IPS-18c (cell line): Measurements from ENCODE around the gene DNAJC13.

Experiments
- H3K4me3 ChIP-seq: 2 replicates; pipeline ENCODE4 v1.7.0; 2013; ENCODE audit warnings: low read depth, mild to moderate bottlenecking, low read length, moderate library complexity; ENCODE audit not compliant: insufficient read depth
- H3K9me3 ChIP-seq: one replicate; pipeline ENCODE4 v1.6.1; 2013; ENCODE audit warnings: mild to moderate bottlenecking, low read length, moderate library complexity; ENCODE audit not compliant: control insufficient read depth, insufficient read depth

The DNAJC13 gene

GRCh38 chr3:132509096-132509495 is 91.8 kb downstream of the DNAJC13 start:
- Histone ChIP-seq H3K4me3 (no peak overlapping the region), H3K9me3 (no peaks in the 10 kb centered on the region)

DNA sequence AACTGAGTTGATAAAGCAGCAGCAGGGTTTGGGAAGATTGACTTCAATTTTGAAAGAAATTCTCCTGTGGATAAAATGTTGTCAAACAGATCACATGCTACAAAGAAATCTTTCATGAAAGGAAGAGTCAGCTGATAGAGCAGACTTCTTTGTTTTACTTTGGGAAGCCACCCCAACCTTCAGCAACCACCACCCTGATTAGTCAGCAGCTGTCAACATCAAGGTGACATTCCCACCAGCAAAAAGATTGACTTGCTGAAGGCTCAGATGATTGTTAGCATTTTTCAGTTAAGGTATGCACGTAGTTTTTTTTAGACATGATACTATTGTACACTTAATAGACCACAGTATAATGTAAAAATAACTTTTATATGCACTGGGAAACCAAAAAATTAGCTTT is 92.2 kb downstream of the DNAJC13 start:
- Histone ChIP-seq H3K9me3 (no peaks in the 10 kb centered on the region), H3K4me3 (no peak overlapping the region)

GRCh38 chr3:132513057-132513456 is 95.8 kb downstream of the DNAJC13 start:
- H3K9me3 ChIP-seq = no peaks in the 10 kb centered on the region

DNA sequence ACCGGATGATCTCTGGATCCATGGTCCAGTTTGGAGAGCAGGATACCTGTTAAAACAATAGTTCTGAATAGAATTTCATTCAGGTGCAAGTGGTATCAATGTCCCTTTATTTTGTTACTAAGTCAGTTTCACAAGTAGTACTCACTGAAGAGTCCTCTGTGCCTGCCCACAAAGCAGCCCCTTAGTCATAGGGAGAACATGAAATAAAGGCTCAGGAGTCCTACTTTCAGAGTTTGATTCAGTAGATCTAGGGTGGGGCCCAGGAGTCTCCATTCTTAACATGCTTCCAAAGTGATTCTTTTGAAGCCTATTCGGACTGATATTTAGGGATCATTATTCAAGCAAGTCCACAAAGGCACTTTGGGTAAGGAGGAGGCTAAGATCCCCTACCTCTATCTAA is 100.0 kb downstream of the DNAJC13 start:
- H3K4me3 ChIP-seq = no peak overlapping the region
- H3K9me3 ChIP-seq = no peaks in the 10 kb centered on the region

More at GRCh38 chr3:132513057-132513456, 95.8 kb downstream of the DNAJC13 start:
- no peak overlapping the region for H3K4me3 ChIP-seq

- Histone ChIP-seq H3K4me3 (no peak overlapping the region), H3K9me3 (no peaks in the 10 kb centered on the region)
Observed at GRCh38 chr3:132519914-132520313, 102.6 kb downstream of the DNAJC13 start.

DNA sequence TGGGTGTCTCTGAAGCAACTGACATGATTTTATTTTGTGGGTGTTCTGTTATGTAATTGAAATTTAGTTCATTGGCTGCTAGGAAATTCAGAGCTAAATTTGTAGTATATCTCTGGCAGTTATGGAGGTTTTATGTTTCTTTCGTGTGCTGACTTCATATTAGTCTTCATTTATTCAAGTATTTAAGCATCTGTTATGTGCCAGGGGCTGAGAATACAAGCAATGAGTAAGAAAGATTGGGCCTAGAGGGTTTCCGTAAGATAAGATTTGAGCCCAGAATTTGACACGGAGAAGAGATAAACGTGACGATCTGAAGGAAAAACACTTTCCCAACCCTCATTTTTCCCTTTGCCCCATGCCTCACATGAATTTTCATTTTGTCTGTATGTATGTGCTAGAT is 104.6 kb downstream of the DNAJC13 start:
- no peaks in the 10 kb centered on the region for H3K9me3 ChIP-seq
- no peak overlapping the region for H3K4me3 ChIP-seq

DNA sequence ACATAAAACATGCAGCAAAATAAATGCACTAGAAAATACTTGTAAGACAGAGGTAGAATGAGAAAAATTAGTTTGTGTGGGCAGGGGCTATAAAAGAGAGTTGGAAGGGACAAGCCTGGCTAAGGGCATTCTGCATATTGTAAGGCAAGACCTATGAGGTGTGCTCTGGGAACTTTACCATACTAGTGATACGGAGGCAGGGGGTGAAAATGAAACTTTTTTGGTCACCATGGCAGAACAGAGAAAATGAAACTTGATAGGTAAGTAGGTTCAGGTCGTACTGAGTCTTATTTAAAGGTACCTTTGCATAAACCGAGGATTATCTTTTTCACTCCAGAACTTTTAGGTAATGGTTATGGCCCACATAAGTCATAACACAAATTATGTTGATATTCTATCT is 105.1 kb downstream of the DNAJC13 start:
- Histone ChIP-seq H3K4me3 (no peak overlapping the region), H3K9me3 (no peaks in the 10 kb centered on the region)

DNA sequence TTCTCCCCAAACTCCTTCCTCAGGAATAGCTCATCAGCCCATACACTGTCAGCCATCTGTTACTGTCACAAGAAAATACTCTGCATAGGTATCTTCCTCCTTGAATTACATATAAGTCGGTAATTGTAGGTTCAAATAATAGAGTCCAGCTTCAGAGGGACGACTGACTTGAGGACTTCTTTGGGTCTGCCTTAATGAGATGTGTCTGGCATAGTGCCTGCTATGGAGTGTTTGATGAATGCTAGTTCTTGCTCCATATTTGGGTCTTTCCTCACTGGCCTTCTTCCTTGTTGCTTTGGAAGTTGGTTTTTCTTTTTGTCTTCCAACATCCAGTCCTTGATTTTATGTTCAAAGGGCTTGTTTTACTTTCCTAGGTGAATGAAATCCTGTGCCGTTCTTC is 113.3 kb downstream of the DNAJC13 start:
- Histone ChIP-seq H3K9me3 (no peaks in the 10 kb centered on the region), H3K4me3 (no peak overlapping the region)

GRCh38 chr3:132535575-132536441 is 118.5 kb downstream of the DNAJC13 start:
- Histone ChIP-seq H3K4me3 (no peak overlapping the region), H3K9me3 (no peaks in the 10 kb centered on the region)

- Histone ChIP-seq H3K9me3 (no peaks in the 10 kb centered on the region), H3K4me3 (no peak overlapping the region)
Observed at GRCh38 chr3:132536442-132537153, 119.3 kb downstream of the DNAJC13 start.

- Histone ChIP-seq H3K9me3 (no peaks in the 10 kb centered on the region), H3K4me3 (no peak overlapping the region)
Observed at GRCh38 chr3:132537297-132537696, 120.0 kb downstream of the DNAJC13 start.

GRCh38 chr3:132538072-132538471 is 120.8 kb downstream of the DNAJC13 start:
- Histone ChIP-seq H3K4me3 (no peak overlapping the region), H3K9me3 (no peaks in the 10 kb centered on the region)

DNA sequence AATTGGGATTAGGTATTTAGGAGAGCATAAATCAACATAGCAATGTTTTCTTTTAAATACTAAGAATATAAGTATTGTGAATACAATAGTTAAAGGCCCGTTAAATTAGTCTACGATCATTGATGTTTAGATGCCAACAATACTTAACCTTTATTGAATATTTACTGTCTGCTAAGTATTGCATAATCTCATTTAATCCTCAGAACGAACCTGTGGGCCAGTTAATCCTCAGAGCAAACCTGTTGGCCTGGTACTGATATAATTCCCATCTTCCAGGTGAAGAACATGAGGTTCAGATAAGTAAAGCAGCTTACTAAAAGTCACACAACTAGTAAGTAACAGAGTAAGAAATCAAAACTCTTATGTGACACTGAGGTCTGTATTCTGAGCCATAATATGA is 122.4 kb downstream of the DNAJC13 start:
- Histone ChIP-seq H3K4me3 (no peak overlapping the region), H3K9me3 (no peaks in the 10 kb centered on the region)

- Histone ChIP-seq H3K9me3 (no peaks in the 10 kb centered on the region), H3K4me3 (no peak overlapping the region)
Observed at GRCh38 chr3:132542577-132542976, 125.3 kb downstream of the DNAJC13 start.

DNA sequence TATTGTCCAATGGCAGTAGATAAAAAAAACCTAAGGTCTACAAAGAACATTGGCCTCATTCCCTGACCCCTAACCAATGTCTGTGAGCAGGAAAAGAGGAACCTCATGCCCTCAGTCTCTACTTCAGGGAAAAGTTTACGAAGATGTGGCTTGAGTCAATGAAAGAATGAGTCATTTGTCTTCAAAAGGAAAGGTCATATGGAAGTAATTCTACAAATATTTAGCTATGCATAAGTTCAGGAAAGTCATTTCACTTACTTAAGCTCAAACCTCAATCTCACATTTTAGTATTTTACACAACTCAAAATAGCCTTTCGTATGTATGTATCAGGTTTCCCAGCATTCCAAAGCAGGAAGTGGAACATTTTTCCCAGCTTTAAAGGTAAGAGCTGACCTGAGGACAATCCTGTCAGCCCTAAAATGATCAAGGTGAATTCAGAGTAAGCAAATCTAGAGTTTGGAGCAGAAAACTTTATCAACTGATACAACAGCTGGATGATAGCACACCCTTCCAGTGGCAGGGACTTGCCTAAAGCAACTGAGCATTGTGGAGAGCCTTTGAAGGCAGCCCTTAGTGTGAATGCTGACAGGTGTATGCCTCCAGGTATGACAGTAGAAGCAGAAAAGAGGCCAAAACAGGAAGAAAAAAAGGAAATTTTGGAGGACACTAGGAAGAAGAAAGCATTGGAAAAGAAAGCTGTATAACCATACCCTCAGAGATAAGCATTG is 125.9 kb downstream of the DNAJC13 start:
- Histone ChIP-seq H3K9me3 (no peaks in the 10 kb centered on the region), H3K4me3 (no peak overlapping the region)

DNA sequence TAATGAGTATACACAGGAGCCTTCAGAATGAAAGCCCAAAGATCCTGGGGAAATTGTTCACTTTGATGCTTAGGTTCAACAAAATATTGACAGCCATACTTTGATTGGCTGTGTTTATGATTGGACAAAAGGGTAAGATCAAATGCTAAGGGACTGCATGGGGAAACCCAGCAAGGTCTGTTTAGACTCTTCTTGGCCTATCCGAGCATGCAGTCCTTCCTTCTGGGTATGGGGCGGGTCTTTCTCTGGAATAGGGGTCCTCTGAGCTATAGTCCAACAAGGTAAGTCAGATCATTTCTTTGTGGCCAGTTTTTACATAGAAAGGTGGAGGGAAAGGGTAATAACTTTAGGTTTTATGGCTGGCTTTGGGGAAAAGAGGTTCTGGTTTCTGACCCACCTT is 126.8 kb downstream of the DNAJC13 start:
- no peaks in the 10 kb centered on the region for H3K9me3 ChIP-seq
- H3K4me3 ChIP-seq = no peak overlapping the region

GRCh38 chr3:132545471-132545870 is 128.2 kb downstream of the DNAJC13 start:
- no peaks in the 10 kb centered on the region for H3K9me3 ChIP-seq

DNA sequence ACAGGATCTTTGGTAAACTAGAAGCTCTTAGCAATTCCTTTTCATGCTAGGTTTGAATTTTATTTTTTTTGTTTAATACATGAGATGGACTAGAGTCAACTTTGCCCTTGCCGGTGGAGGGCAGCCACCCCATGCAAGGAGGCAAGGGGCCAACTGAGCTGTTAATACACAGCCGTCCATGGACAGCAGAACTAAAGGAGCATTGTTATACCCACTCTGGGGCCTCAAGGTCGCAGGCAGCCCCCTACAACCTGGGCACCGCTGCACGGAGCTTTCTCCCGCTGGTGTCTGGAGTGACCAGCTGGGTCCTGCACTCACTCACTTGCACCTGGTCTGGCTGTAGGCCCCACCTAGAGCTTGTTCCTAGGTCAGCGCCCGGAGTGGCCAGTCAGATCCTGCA is 131.9 kb downstream of the DNAJC13 start:
- no peak overlapping the region for H3K4me3 ChIP-seq
- H3K9me3 ChIP-seq = no peaks in the 10 kb centered on the region

More at GRCh38 chr3:132545471-132545870, 128.2 kb downstream of the DNAJC13 start:
- no peak overlapping the region for H3K4me3 ChIP-seq
